IMR-90 (cell line): ENCODE data around the gene MICALL2.

Experiments used
- BHLHE40 ChIP-seq: fragments of 150-350 bp; IDR thresholded peaks from 2 replicates; pipeline ENCODE4 v1.6.1; 2016; ENCODE audit warnings: mild to moderate bottlenecking, low read depth, low read length
- CEBPB ChIP-seq: IDR thresholded peaks from 2 replicates; pipeline ENCODE4 v1.6.1; 2012; ENCODE audit warnings: low read depth, low read length, improper control_type of control experiment
- FOS ChIP-seq: fragments of 150-350 bp; IDR thresholded peaks from 2 replicates; pipeline ENCODE4 v1.6.1; 2016; ENCODE audit warnings: low read depth, low read length
- MXI1 ChIP-seq: IDR thresholded peaks from 2 replicates; pipeline ENCODE4 v1.6.1; 2012; ENCODE audit warnings: low read depth, mild to moderate bottlenecking, low read length, moderate library complexity, borderline replicate concordance
- POLR2A ChIP-seq: IDR thresholded peaks from 2 replicates; pipeline ENCODE4 v1.6.1; 2012; ENCODE audit warnings: mild to moderate bottlenecking, low read depth, low read length
- RFX5 ChIP-seq: IDR thresholded peaks from 2 replicates; pipeline ENCODE4 v1.8.0; 2012; ENCODE audit warnings: low read depth, mild to moderate bottlenecking, low read length, moderate library complexity
- TF ChIP-seq, protein P1 (sequence below): conservative IDR thresholded peaks from 2 replicates; pipeline ENCODE4 v1.5.1; 2012; ENCODE audit warnings: mild to moderate bottlenecking, low read depth, low read length, improper control_type of control experiment
- TF ChIP-seq, protein P2 (sequence below): fragments of 150-350 bp; IDR thresholded peaks from 2 replicates; pipeline ENCODE4 v1.6.1; 2017; ENCODE audit warnings: mild to moderate bottlenecking, antibody characterized with exemption, low read length, low read depth

DNA sequence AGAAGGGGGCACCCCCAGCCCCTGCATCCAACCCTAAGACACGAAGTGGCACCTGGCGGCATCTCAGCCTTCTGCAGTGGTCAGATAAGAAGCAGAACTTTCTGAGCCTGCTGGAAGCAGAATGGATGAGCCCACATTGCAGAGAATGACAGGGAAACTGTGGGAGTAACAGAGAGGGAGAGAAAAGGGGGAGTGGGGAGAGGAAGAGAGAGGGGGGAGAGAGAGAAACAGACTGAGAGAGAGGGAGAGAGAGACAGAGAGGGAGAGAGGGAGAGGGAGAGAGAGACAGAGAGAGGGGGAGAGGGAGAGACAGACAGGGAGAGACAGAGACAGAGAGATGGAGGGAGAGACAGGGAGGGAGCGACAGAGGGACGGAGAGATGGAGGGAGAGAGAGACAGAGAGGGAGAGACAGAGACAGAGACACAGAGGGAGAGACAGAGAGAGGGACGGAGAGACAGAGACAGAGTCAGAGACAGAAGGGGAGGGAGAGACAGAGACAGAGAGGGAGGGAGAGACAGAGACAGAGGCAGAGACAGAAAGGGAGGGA, 35.9 kb downstream of the MICALL2 start:
- no peak for TF ChIP-seq MXI1
- TF ChIP-seq, protein P1, sequence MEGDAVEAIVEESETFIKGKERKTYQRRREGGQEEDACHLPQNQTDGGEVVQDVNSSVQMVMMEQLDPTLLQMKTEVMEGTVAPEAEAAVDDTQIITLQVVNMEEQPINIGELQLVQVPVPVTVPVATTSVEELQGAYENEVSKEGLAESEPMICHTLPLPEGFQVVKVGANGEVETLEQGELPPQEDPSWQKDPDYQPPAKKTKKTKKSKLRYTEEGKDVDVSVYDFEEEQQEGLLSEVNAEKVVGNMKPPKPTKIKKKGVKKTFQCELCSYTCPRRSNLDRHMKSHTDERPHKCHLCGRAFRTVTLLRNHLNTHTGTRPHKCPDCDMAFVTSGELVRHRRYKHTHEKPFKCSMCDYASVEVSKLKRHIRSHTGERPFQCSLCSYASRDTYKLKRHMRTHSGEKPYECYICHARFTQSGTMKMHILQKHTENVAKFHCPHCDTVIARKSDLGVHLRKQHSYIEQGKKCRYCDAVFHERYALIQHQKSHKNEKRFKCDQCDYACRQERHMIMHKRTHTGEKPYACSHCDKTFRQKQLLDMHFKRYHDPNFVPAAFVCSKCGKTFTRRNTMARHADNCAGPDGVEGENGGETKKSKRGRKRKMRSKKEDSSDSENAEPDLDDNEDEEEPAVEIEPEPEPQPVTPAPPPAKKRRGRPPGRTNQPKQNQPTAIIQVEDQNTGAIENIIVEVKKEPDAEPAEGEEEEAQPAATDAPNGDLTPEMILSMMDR: no peak
- TF ChIP-seq FOS: no peak
- no peak for TF ChIP-seq RFX5
- TF ChIP-seq CEBPB: no peak
- TF ChIP-seq, protein P2, sequence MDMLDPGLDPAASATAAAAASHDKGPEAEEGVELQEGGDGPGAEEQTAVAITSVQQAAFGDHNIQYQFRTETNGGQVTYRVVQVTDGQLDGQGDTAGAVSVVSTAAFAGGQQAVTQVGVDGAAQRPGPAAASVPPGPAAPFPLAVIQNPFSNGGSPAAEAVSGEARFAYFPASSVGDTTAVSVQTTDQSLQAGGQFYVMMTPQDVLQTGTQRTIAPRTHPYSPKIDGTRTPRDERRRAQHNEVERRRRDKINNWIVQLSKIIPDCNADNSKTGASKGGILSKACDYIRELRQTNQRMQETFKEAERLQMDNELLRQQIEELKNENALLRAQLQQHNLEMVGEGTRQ: no peak
- no peak for TF ChIP-seq POLR2A
- no peak for TF ChIP-seq BHLHE40
